Tibial artery (tissue), 4 donors: ENCODE measurements around the gene GNG7.
"Not testable (repeated sequence)": the region's sequence is repeated elsewhere in the genome, so short reads cannot be mapped to it uniquely, and the experiment has no call there.

ENCODE experiments used
- DNase-seq, 2 donors: peaks; one replicate each; pipeline ENCODE4 v3.0.0-alpha.2; 2019
- H3K27ac ChIP-seq, 2 donors: fragments of 200-600 bp; sonication (generic) in 1 of 2; 1 replicate in 1 of 2; 2 replicates in 1 of 2; pipeline ENCODE4 v1.5.1; 2018 to 2019; ENCODE audit warnings: mild to moderate bottlenecking in 1 of 2
- H3K27me3 ChIP-seq, 2 donors: fragments of 200-600 bp; sonication (generic) in 1 of 2; one replicate each; pipeline versions ENCODE4 v1.5.1 to v1.6.0; 2016 to 2019
- H3K36me3 ChIP-seq, 3 donors: fragments of 200-600 bp; sonication (generic) in 2 of 3; one replicate each; pipeline ENCODE4 v1.5.1; 2016 to 2019; ENCODE audit warnings: mild to moderate bottlenecking in 2 of 3
- H3K4me1 ChIP-seq, 4 donors: fragments of 200-600 bp; sonication (generic) in 2 of 4; 1 replicate in 3 of 4; 2 replicates in 1 of 4; pipeline ENCODE4 v1.5.1; 2016 to 2019
- H3K4me3 ChIP-seq, 2 donors: fragments of 200-600 bp; sonication (generic) in 1 of 2; 1 replicate in 1 of 2; 2 replicates in 1 of 2; pipeline ENCODE4 v1.5.1; 2018 to 2019; ENCODE audit warnings: mild to moderate bottlenecking in 2 of 2
- H3K9me3 ChIP-seq, 3 donors: fragments of 200-600 bp; sonication (generic) in 1 of 3; one replicate each; pipeline ENCODE4 v1.5.1; 2016 to 2019
- intact Hi-C: fragments of 100-400 bp; cut with DNase I; formaldehyde crosslinking; loops from one replicate; pipeline ENCODE4 v1.15.0; 2023; ENCODE audit warnings: low total_unique reads
- TF ChIP-seq, protein P1 (sequence below), 2 experiments: fragments of 200-600 bp in 1 of 2; fragments of 450-650 bp in 1 of 2; IDR thresholded peaks; one replicate each; pipeline ENCODE4 v1.5.1; 2017 to 2019; ENCODE audit warnings: antibody characterized with exemption in 2 of 2, mild to moderate bottlenecking in 1 of 2, moderate library complexity in 1 of 2

Gene GNG7

GRCh38 chr19:2680808-2681207, 21.7 kb downstream of the GNG7 start:
- TF ChIP-seq, protein P1, sequence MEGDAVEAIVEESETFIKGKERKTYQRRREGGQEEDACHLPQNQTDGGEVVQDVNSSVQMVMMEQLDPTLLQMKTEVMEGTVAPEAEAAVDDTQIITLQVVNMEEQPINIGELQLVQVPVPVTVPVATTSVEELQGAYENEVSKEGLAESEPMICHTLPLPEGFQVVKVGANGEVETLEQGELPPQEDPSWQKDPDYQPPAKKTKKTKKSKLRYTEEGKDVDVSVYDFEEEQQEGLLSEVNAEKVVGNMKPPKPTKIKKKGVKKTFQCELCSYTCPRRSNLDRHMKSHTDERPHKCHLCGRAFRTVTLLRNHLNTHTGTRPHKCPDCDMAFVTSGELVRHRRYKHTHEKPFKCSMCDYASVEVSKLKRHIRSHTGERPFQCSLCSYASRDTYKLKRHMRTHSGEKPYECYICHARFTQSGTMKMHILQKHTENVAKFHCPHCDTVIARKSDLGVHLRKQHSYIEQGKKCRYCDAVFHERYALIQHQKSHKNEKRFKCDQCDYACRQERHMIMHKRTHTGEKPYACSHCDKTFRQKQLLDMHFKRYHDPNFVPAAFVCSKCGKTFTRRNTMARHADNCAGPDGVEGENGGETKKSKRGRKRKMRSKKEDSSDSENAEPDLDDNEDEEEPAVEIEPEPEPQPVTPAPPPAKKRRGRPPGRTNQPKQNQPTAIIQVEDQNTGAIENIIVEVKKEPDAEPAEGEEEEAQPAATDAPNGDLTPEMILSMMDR (IDR thresholded peaks at IDR 0.05): no peak
- H3K9me3 ChIP-seq: no peaks in the 10 kb centered on the region
- H3K36me3 ChIP-seq: no peaks in the 10 kb centered on the region
- no peak overlapping the region for H3K4me3 ChIP-seq
- intact Hi-C loops: no loop called here
- H3K27me3 ChIP-seq: peaks cover 0 to 42% of the 10 kb centered on the region in 2 donors
- no peak overlapping the region for H3K27ac ChIP-seq
- H3K4me1 ChIP-seq: peaks cover 0 to 5% (median 0%) of the 10 kb centered on the region in 4 donors
- no peak for DNase-seq

GRCh38 chr19:2679439-2679838, 23.1 kb downstream of the GNG7 start:
- TF ChIP-seq, protein P1 (IDR thresholded peaks at IDR 0.05): no peak
- no peak overlapping the region for H3K27ac ChIP-seq
- no peak overlapping the region for H3K4me3 ChIP-seq

DNA sequence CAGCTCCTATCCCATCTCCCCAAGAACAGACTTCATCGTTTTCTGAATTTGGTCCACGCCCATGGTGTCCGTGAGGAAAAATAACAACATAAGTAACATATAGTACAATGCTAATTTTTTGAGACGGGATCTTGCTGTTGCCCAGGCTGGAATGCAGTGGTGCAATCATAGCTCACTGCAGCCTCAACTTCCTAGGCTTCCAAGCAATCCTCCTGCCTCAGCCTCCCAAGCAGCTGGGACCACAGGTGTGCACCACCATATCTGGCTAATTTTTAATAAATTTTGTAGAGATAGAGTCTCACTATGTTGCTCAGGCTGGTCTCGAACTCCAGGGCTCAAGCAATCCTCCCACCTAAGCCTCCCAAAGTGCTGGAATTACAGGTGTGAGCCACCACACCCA, 23.5 kb downstream of the GNG7 start:
- DNase-seq, intact Hi-C loops, H3K4me3 ChIP-seq, H3K36me3 ChIP-seq, H3K9me3 ChIP-seq, H3K27ac ChIP-seq: not testable (repeated sequence)
- Histone ChIP-seq H3K4me1 (peaks cover 0 to 17% (median 1%) of the 10 kb centered on the region in 4 donors), H3K27me3 (peaks cover 0 to 48% of the 10 kb centered on the region in 2 donors)

More at GRCh38 chr19:2679439-2679838, 23.1 kb downstream of the GNG7 start:
- Histone ChIP-seq H3K4me1 (peaks cover 0 to 17% (median 1%) of the 10 kb centered on the region in 4 donors), H3K9me3 (no peaks in the 10 kb centered on the region), H3K27me3 (peaks cover 0 to 48% of the 10 kb centered on the region in 2 donors), H3K36me3 (no peaks in the 10 kb centered on the region)
- intact Hi-C loops: no loop called here
- DNase-seq: no peak

- no peaks in the 10 kb centered on the region for H3K36me3 ChIP-seq
- no peak overlapping the region for H3K4me3 ChIP-seq
- no peak overlapping the region for H3K27ac ChIP-seq
- no peak for DNase-seq
- peaks cover 0 to 48% of the 10 kb centered on the region in 2 donors for H3K27me3 ChIP-seq
- no peaks in the 10 kb centered on the region for H3K9me3 ChIP-seq
- H3K4me1 ChIP-seq: peaks cover 0 to 17% (median 1%) of the 10 kb centered on the region in 4 donors
- intact Hi-C loops: no loop called here
- TF ChIP-seq, protein P1 (IDR thresholded peaks at IDR 0.05): no peak
Observed at GRCh38 chr19:2678044-2678671, 24.3 kb downstream of the GNG7 start.

GRCh38 chr19:2676823-2677222, 25.7 kb downstream of the GNG7 start:
- Histone ChIP-seq H3K27me3 (peaks cover 0 to 50% of the 10 kb centered on the region in 2 donors), H3K36me3 (no peaks in the 10 kb centered on the region), H3K4me1 (peaks cover 0 to 17% (median 1%) of the 10 kb centered on the region in 4 donors), H3K9me3 (no peaks in the 10 kb centered on the region), H3K4me3 (no peak overlapping the region), H3K27ac (no peak overlapping the region)
- no peak for DNase-seq
- TF ChIP-seq, protein P1 (IDR thresholded peaks at IDR 0.05): no peak
- intact Hi-C loops: no loop called here

DNA sequence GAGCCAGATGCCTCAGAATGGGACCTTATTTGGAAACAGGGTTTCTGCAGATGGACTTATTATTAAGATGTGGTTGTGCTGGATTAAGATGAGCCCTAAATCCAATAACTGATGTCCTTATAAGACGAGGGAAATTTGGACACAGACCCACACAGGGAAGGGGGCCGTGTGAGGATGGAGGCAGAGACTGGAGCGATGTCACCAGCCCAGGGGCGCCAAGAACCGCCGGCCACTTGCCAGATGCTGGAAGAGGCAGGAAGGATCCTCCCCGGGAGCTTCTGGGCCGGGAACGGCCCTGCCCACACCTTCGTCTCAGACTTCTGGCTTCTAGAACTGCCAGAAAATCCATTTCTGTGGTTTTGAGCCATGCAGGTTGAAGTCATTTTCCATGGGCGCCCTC, 26.6 kb downstream of the GNG7 start:
- TF ChIP-seq, protein P1 (IDR thresholded peaks at IDR 0.05): no peak
- Histone ChIP-seq H3K4me3 (no peak overlapping the region), H3K27ac (no peak overlapping the region), H3K27me3 (peaks cover 0 to 49% of the 10 kb centered on the region in 2 donors), H3K36me3 (no peaks in the 10 kb centered on the region), H3K4me1 (peaks cover 0 to 17% (median 1%) of the 10 kb centered on the region in 4 donors), H3K9me3 (no peaks in the 10 kb centered on the region)
- intact Hi-C loops: no loop called here
- DNase-seq: no peak
